ENCODE measurements around the gene CA10. TPM values are rescaled to one million over a fixed set of nuclear protein-coding genes. Genes with fewer than 3 reads are reported as not detected.

The CA10 gene
- total RNA-seq, 1 donor from 2014 or later = 1.3 TPM

DNA sequence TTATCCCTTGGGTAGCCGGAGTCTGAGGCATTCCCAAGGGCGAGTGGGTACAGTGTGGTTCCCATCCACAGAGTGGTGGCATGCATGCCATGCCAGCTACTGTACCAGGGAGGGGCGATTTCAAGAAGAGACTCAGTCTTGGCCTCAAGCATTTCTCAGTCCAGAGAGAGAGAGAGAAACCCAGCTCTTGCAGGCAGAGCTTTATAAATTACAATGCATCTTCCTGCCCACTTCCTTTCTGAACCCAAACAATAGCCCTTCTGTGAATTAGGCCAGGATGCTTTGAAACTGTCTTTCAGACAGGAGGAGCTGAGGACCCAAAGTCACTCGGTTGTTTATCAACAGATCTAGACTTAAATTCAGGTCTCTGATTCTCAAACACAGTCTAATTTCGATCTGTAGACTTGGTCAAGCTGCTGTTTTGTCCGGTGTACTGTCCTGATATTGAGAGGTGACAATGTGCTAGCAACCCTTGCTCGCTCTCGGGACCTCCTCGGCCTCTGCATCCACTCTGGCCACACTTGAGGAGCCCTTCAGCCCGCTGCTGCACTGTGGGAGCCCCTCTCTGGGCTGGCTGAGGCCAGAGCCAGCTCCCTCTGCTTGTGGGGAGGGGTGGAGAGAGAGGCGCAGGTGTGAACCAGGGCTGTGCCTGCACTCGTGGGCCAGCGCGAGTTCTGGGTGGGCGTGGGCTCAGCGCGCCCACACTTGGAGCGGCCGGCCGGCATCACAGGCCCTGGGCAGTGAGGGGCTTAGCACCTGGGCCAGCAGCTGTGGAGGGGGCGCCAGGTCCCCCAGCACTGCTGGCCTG, 490.2 kb downstream of the CA10 start:
- TF ChIP-seq CTCF (IDR thresholded peaks at IDR 0.05; ENCODE audit: partially characterized antibody, unreplicated experiment) = no peak
- DNase-seq = no peak
- peaks cover 4% of the 10 kb centered on the region for H3K36me3 Mint-ChIP-seq (ENCODE audit: unreplicated experiment)
- no peak overlapping the region for H3K27ac Mint-ChIP-seq (ENCODE audit: unreplicated experiment)
- no peaks in the 10 kb centered on the region for H3K4me1 Mint-ChIP-seq (ENCODE audit: low read depth, unreplicated experiment)
- H3K27me3 Mint-ChIP-seq (ENCODE audit: unreplicated experiment) = peaks cover 4% of the 10 kb centered on the region
- no peak overlapping the region for H3K4me3 Mint-ChIP-seq (ENCODE audit: unreplicated experiment)
- H3K9me3 Mint-ChIP-seq (ENCODE audit: unreplicated experiment) = no peaks in the 10 kb centered on the region

DNA sequence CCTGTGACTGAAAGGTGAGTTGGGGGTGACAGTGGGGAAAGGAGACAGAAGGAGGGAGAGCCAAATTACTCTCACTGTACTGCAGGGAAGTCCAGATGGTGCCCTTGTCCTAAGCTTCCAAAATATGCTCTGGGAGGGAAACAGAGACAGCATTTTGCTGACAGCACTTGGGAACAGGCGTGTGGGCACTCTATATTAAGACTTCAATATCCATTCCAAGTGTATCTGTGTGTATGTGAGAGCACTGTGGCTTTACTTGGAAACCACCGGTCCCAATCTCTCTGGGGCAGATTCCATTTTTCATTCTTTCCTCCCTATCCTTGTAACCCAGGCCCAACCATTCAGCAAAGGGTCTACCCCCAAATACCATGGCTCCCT, 490.8 kb downstream of the CA10 start:
- no peak for DNase-seq
- no peaks in the 10 kb centered on the region for H3K4me1 Mint-ChIP-seq (ENCODE audit: low read depth, unreplicated experiment)

GRCh38 chr17:51666971-51667705, 491.4 kb downstream of the CA10 start:
- Mint-ChIP-seq H3K9me3 (ENCODE audit: unreplicated experiment) (no peaks in the 10 kb centered on the region), H3K36me3 (ENCODE audit: unreplicated experiment) (peaks cover 4% of the 10 kb centered on the region), H3K4me3 (ENCODE audit: unreplicated experiment) (no peak overlapping the region), H3K27me3 (ENCODE audit: unreplicated experiment) (peaks cover 4% of the 10 kb centered on the region), H3K4me1 (ENCODE audit: low read depth, unreplicated experiment) (no peaks in the 10 kb centered on the region), H3K27ac (ENCODE audit: unreplicated experiment) (no peak overlapping the region)
- no peak for TF ChIP-seq CTCF (IDR thresholded peaks at IDR 0.05; ENCODE audit: partially characterized antibody, unreplicated experiment)
- DNase-seq = no peak

More for the DNA sequence above, 490.8 kb downstream of the CA10 start:
- H3K36me3 Mint-ChIP-seq (ENCODE audit: unreplicated experiment) = peaks cover 4% of the 10 kb centered on the region
- no peak overlapping the region for H3K27ac Mint-ChIP-seq (ENCODE audit: unreplicated experiment)
- peaks cover 4% of the 10 kb centered on the region for H3K27me3 Mint-ChIP-seq (ENCODE audit: unreplicated experiment)
- H3K4me3 Mint-ChIP-seq (ENCODE audit: unreplicated experiment) = no peak overlapping the region
- no peak for TF ChIP-seq CTCF (IDR thresholded peaks at IDR 0.05; ENCODE audit: partially characterized antibody, unreplicated experiment)
- H3K9me3 Mint-ChIP-seq (ENCODE audit: unreplicated experiment) = no peaks in the 10 kb centered on the region

DNA sequence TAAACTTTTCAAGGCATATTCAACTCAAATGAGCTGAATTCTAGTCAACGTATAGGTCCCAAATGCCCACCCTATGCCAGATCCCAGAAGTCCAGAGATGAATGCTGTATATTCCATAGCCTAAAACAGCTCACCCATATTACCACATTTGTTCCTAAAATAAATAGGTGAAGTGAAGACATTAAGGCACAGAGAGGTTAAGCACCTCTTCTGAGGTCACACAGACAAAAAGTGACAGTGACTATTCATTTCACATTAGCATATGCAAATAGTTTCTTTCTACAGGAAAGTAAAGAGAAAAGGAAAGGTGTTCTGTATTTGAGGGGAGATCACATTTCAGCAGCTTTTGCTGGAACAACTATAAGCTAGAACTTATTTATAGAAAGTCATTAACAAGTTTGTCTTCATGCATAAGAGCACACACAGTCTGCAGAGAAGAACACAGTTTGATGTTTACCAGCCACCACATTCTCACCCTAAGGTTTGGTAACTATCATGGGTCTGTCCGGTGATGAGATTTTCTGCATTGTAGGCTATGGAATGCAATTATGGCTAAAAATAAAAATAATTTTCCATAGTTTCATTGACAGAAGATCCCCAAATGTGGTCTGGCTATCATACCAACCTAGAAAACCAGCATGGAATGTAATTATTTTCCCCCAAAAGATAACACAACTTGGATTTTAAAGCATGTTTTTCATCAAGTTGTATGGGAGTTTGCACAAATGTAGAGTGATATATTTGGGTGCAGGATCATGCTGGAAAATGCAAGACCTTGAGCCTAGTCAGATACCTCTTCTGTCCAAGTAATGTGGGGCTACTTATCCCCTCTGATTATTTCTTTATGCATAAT, 496.1 kb downstream of the CA10 start:
- no peak for DNase-seq
- Mint-ChIP-seq H3K9me3 (ENCODE audit: unreplicated experiment) (no peaks in the 10 kb centered on the region), H3K27ac (ENCODE audit: unreplicated experiment) (no peak overlapping the region), H3K4me3 (ENCODE audit: unreplicated experiment) (no peak overlapping the region), H3K4me1 (ENCODE audit: low read depth, unreplicated experiment) (no peaks in the 10 kb centered on the region), H3K36me3 (ENCODE audit: unreplicated experiment) (no peaks in the 10 kb centered on the region), H3K27me3 (ENCODE audit: unreplicated experiment) (no peaks in the 10 kb centered on the region)
- no peak for TF ChIP-seq CTCF (IDR thresholded peaks at IDR 0.05; ENCODE audit: partially characterized antibody, unreplicated experiment)

All from glutamatergic neuron (in vitro differentiated cells).